Upper lobe of left lung (tissue), 4 donors: ENCODE results near the gene SPDYE4.

Experiments
- CTCF ChIP-seq, 6 experiments: fragments of 450-650 bp in 4 of 6; fragments of 200-600 bp in 2 of 6; sonication (generic) in 2 of 6; IDR thresholded peaks; one replicate each; pipeline ENCODE4 v1.5.1; 2016 to 2019; ENCODE audit warnings: antibody characterized with exemption in 6 of 6
- POLR2A ChIP-seq, 4 donors: fragments of 450-650 bp; IDR thresholded peaks; one replicate each; pipeline ENCODE4 v1.5.1; 2016 to 2017; ENCODE audit warnings: antibody characterized with exemption in 4 of 4, mild to moderate bottlenecking in 2 of 4

- TF ChIP-seq CTCF (IDR thresholded peaks at IDR 0.05) = no peak
- TF ChIP-seq POLR2A (IDR thresholded peaks at IDR 0.05) = no peak
Observed at GRCh38 chr17:8741771-8742170, 16.6 kb downstream of the SPDYE4 start.
